IMR-90 (cell line): ENCODE results near the gene CMKLR1. TPM values are rescaled to one million over a fixed set of nuclear protein-coding genes. Genes with fewer than 3 reads are reported as not detected.

Source experiments
- ATAC-seq: fragments of 200-7000 bp; cut with Tn5 transposase; 2 replicates; pipeline ENCODE4 v1.9.1; 2020; ENCODE audit warnings: low read depth, mild to moderate bottlenecking, moderate library complexity
- BruUV-seq: library from RNA; stranded (reverse); fragments of 400-500 nt; replicated peaks from 2 replicates; lab custom pipeline; 2021; lab: Mats Ljungman, UMichigan
- CTCF ChIA-PET: fragments of 300-600 bp; formaldehyde crosslinking; extraction: SDS; loops from one replicate; lab custom pipeline; 2021; ENCODE audit warnings: antibody characterized with exemption; lab: Yijun Ruan, JAX
- POLR2A ChIA-PET: fragments of 300-600 bp; sonication (Branson Sonifier 250); formaldehyde crosslinking; loops from one replicate; lab custom pipeline; 2022; ENCODE audit warnings: antibody characterized with exemption; ENCODE audit not compliant: unreplicated experiment; lab: Charles Lee
- DNase-seq: peaks from one replicate; pipeline ENCODE4 v3.0.0; 2013
- H2AFZ ChIP-seq: replicated peaks from 2 replicates; pipeline ENCODE3; 2013; ENCODE audit warnings: low read length, mild to moderate bottlenecking; ENCODE audit not compliant: poor library complexity
- H2AK5ac ChIP-seq: 2 replicates; pipeline ENCODE4 v1.6.1; 2013; ENCODE audit warnings: low read depth, low read length, inconsistent platforms
- H2AK9ac ChIP-seq: replicated peaks from 2 replicates; pipeline ENCODE3; 2013; ENCODE audit warnings: mild to moderate bottlenecking, low read depth, low read length, moderate library complexity; ENCODE audit not compliant: poor library complexity
- H2BK120ac ChIP-seq: 2 replicates; pipeline ENCODE4 v1.6.1; 2013; ENCODE audit warnings: low read depth, low read length, inconsistent platforms
- H2BK15ac ChIP-seq: 3 replicates; pipeline ENCODE4 v1.6.1; 2013; ENCODE audit warnings: low read depth, low read length, inconsistent platforms
- H2BK20ac ChIP-seq: 2 replicates; pipeline ENCODE4 v1.6.1; 2013; ENCODE audit warnings: low read depth, mild to moderate bottlenecking, inconsistent platforms, low read length, moderate library complexity
- H2BK5ac ChIP-seq: 2 replicates; pipeline ENCODE4 v1.6.1; 2013; ENCODE audit warnings: mild to moderate bottlenecking, low read depth, low read length, inconsistent platforms; ENCODE audit not compliant: poor library complexity, severe bottlenecking
- H3K14ac ChIP-seq: replicated peaks from 2 replicates; pipeline ENCODE4 v1.6.1; 2013; ENCODE audit warnings: low read depth, low read length, inconsistent platforms
- H3K18ac ChIP-seq: 2 replicates; pipeline ENCODE4 v1.6.1; 2013; ENCODE audit warnings: low read depth, low read length, control low read depth
- H3K23ac ChIP-seq: 2 replicates; pipeline ENCODE4 v1.6.1; 2013; ENCODE audit warnings: low read depth, low read length, inconsistent platforms
- H3K27ac ChIP-seq: 2 replicates; pipeline ENCODE4 v1.5.1; 2013; ENCODE audit warnings: mild to moderate bottlenecking, control low read depth, low read length; ENCODE audit not compliant: insufficient read depth
- H3K27me3 ChIP-seq: 2 replicates; pipeline ENCODE4 v1.6.1; 2013; ENCODE audit warnings: low read length; ENCODE audit not compliant: control insufficient read depth, insufficient read depth
- H3K36me3 ChIP-seq: 2 replicates; pipeline ENCODE4 v1.6.1; 2013; ENCODE audit warnings: low read length, mixed read lengths; ENCODE audit not compliant: control insufficient read depth, insufficient read depth
- H3K4ac ChIP-seq: 2 replicates; pipeline ENCODE4 v1.6.1; 2013; ENCODE audit warnings: low read depth, low read length, inconsistent platforms
- H3K4me1 ChIP-seq: 2 replicates; pipeline ENCODE4 v1.6.1; 2013; ENCODE audit warnings: low read length, mixed read lengths; ENCODE audit not compliant: control insufficient read depth, insufficient read depth
- H3K4me2 ChIP-seq: 2 replicates; pipeline ENCODE4 v1.6.1; 2013; ENCODE audit warnings: low read depth, mild to moderate bottlenecking, control low read depth, low read length, moderate library complexity
- H3K4me3 ChIP-seq: 2 replicates; pipeline ENCODE4 v1.5.1; 2013; ENCODE audit warnings: low read depth, mild to moderate bottlenecking, control low read depth, low read length, moderate library complexity; ENCODE audit not compliant: insufficient read depth
- H3K56ac ChIP-seq: 2 replicates; pipeline ENCODE4 v1.6.1; 2013; ENCODE audit warnings: low read length, inconsistent platforms; ENCODE audit not compliant: insufficient read depth; ENCODE audit errors: extremely low read depth
- H3K79me1 ChIP-seq, 2 experiments: 2 replicates each; pipeline ENCODE4 v1.6.1; 2013; ENCODE audit warnings: low read length in 2 of 2, inconsistent platforms in 1 of 2, low read depth in 1 of 2
- H3K9ac ChIP-seq: 2 replicates; pipeline ENCODE4 v1.6.1; 2013; ENCODE audit warnings: low read depth, low read length, control low read depth
- H3K9me1 ChIP-seq: 2 replicates; pipeline ENCODE4 v1.6.1; 2013; ENCODE audit warnings: low read length, inconsistent platforms; ENCODE audit not compliant: insufficient read depth
- H3K9me3 ChIP-seq: 2 replicates; pipeline ENCODE4 v1.6.1; 2013; ENCODE audit warnings: low read length; ENCODE audit not compliant: control insufficient read depth, insufficient read depth
- H4K20me1 ChIP-seq: 2 replicates; pipeline ENCODE4 v1.6.1; 2013; ENCODE audit warnings: low read length, inconsistent platforms; ENCODE audit not compliant: insufficient read depth
- H4K5ac ChIP-seq: 2 replicates; pipeline ENCODE4 v1.6.1; 2013; ENCODE audit warnings: mild to moderate bottlenecking, low read depth, low read length, control low read depth
- H4K8ac ChIP-seq, 2 experiments: 2 replicates each; pipeline ENCODE4 v1.6.1; 2013; ENCODE audit warnings: low read depth in 2 of 2, low read length in 2 of 2, control low read depth in 1 of 2, inconsistent platforms in 1 of 2
- H4K91ac ChIP-seq: 2 replicates; pipeline ENCODE4 v1.6.1; 2013; ENCODE audit warnings: low read depth, low read length, inconsistent platforms; ENCODE audit not compliant: insufficient read depth
- BHLHE40 ChIP-seq: fragments of 150-350 bp; IDR thresholded peaks from 2 replicates; pipeline ENCODE4 v1.6.1; 2016; ENCODE audit warnings: mild to moderate bottlenecking, low read depth, low read length
- CEBPB ChIP-seq: IDR thresholded peaks from 2 replicates; pipeline ENCODE4 v1.6.1; 2012; ENCODE audit warnings: low read depth, low read length, improper control_type of control experiment
- CHD1 ChIP-seq: IDR thresholded peaks from 2 replicates; pipeline ENCODE4 v1.6.1; 2012; ENCODE audit warnings: low read depth, low read length, improper control_type of control experiment
- CTCF ChIP-seq: conservative IDR thresholded peaks from 2 replicates; pipeline ENCODE4 v1.5.1; 2012; ENCODE audit warnings: mild to moderate bottlenecking, low read depth, low read length, improper control_type of control experiment
- ELK1 ChIP-seq: fragments of 150-350 bp; IDR thresholded peaks from 2 replicates; pipeline ENCODE4 v1.6.1; 2016; ENCODE audit warnings: low read depth, mild to moderate bottlenecking, low read length, moderate library complexity, borderline replicate concordance
- MAFK ChIP-seq: IDR thresholded peaks from 2 replicates; pipeline ENCODE4 v1.6.1; 2012; ENCODE audit warnings: low read depth, low read length, improper control_type of control experiment
- MXI1 ChIP-seq: IDR thresholded peaks from 2 replicates; pipeline ENCODE4 v1.6.1; 2012; ENCODE audit warnings: low read depth, mild to moderate bottlenecking, low read length, moderate library complexity, borderline replicate concordance
- NFE2L2 ChIP-seq: fragments of 150-350 bp; IDR thresholded peaks from 2 replicates; pipeline ENCODE4 v1.6.1; 2016; ENCODE audit warnings: low read depth, mild to moderate bottlenecking, low read length
- POLR2A ChIP-seq: IDR thresholded peaks from 2 replicates; pipeline ENCODE4 v1.6.1; 2012; ENCODE audit warnings: mild to moderate bottlenecking, low read depth, low read length
- RAD21 ChIP-seq: IDR thresholded peaks from 2 replicates; pipeline ENCODE4 v1.6.1; 2012; ENCODE audit warnings: low read length, improper control_type of control experiment
- RFX5 ChIP-seq: IDR thresholded peaks from 2 replicates; pipeline ENCODE4 v1.8.0; 2012; ENCODE audit warnings: low read depth, mild to moderate bottlenecking, low read length, moderate library complexity
- dilution Hi-C: fragments of 300-500 bp; cut with HindIII; formaldehyde crosslinking; loops from one replicate; pipeline ENCODE4 v1.14.3; 2018; ENCODE audit warnings: low sequenced_read_pairs; ENCODE audit not compliant: unreplicated experiment
- in situ Hi-C: fragments of 300-500 bp; cut with MboI; formaldehyde crosslinking; loops from 3 replicates; pipeline ENCODE4 v1.14.3; 2019; ENCODE audit warnings: low sequenced_read_pairs, inconsistent platforms, mixed read lengths
- intact Hi-C: fragments of 100-400 bp; cut with micrococcal nuclease; formaldehyde crosslinking; loops from 2 replicates; pipeline ENCODE4 v1.10.0; 2022
- polyA plus RNA-seq, 3 experiments: library from polyadenylated mRNA; depleted of rRNA; stranded (reverse); fragments of >200 nt; gene quantifications; 2 replicates each; pipeline ENCODE4 v1.2.3, GENCODE V29; 2012; ENCODE audit warnings: low replicate concordance in 1 of 3
- total RNA-seq: library from RNA; depleted of rRNA; stranded (reverse); fragments of >200 nt; gene quantifications from 2 replicates; pipeline ENCODE4 v1.2.3, GENCODE V29; 2012

CMKLR1 gene
- total and polyA plus RNA-seq, 2 of the 4 experiments (the other 2 are of a cell fraction), result not detected

GRCh38 chr12:108360057-108360456 is 20.9 kb upstream of the CMKLR1 start:
- intact Hi-C loops, result no loop called here
- no peak overlapping the region for H2AK9ac ChIP-seq
- H2BK120ac ChIP-seq, result no peak overlapping the region
- no peak overlapping the region for H2AFZ ChIP-seq
- no peaks in the 10 kb centered on the region for H3K27me3 ChIP-seq
- BruUV-seq, result no TSS peak
- no peak overlapping the region for H2BK5ac ChIP-seq
- no peaks in the 10 kb centered on the region for H3K9me3 ChIP-seq
- 0 out of 2 replicates have a peak, but pooled peaks cover 3% of the 10 kb centered on the region for H3K9me1 ChIP-seq
- no peak overlapping the region for H3K23ac ChIP-seq
- H3K36me3 ChIP-seq, result no peaks in the 10 kb centered on the region
- H3K27ac ChIP-seq, result no peak overlapping the region
- no peaks in the 10 kb centered on the region for H4K20me1 ChIP-seq
- no peak overlapping the region for H2BK20ac ChIP-seq
- H3K4me1 ChIP-seq, result no peaks in the 10 kb centered on the region
- H4K8ac ChIP-seq, result no peak overlapping the region
- no peak overlapping the region for H2BK15ac ChIP-seq
- in situ Hi-C loops, result no loop called here
- H3K9ac ChIP-seq, result no peak overlapping the region
- no peak for DNase-seq
- ChIA-PET CTCF (no interaction called here), POLR2A (no interaction called here)
- no peak overlapping the region for H3K4me2 ChIP-seq
- TF ChIP-seq MXI1, result no peak
- no peak for TF ChIP-seq CHD1
- TF ChIP-seq CTCF, result no peak
- TF ChIP-seq NFE2L2, result no peak
- TF ChIP-seq ELK1, result no peak
- no peak for TF ChIP-seq RAD21
- no peak for TF ChIP-seq MAFK
- TF ChIP-seq BHLHE40, result no peak
- TF ChIP-seq POLR2A, result no peak
- TF ChIP-seq CEBPB, result no peak
- TF ChIP-seq RFX5, result no peak
- H3K56ac ChIP-seq, result no peak overlapping the region
- no peaks in the 10 kb centered on the region for H3K79me1 ChIP-seq
- H4K5ac ChIP-seq, result no peak overlapping the region
- dilution Hi-C loops, result no loop called here
- H3K4me3 ChIP-seq, result no peak overlapping the region
- H2AK5ac ChIP-seq, result no peak overlapping the region
- no peak overlapping the region for H3K18ac ChIP-seq
- no peak overlapping the region for H3K4ac ChIP-seq
- no peak for ATAC-seq
- no peak overlapping the region for H4K91ac ChIP-seq
- no peak overlapping the region for H3K14ac ChIP-seq
